Activated T-helper 1 cell treated with Interleukin-2 at 50 U/mL for 16 hours (primary cell): Measurements from ENCODE around the gene ABCG1.

ENCODE experiments used
- DNase-seq: peaks from one replicate; pipeline ENCODE4 v3.0.0-alpha.2; 2020; ENCODE audit warnings: low read depth

ABCG1 gene

GRCh38 chr21:42306366-42307035 lies 87.6 kb downstream of the ABCG1 start:
- DNase-seq = no peak

GRCh38 chr21:42307106-42307505 lies 88.2 kb downstream of the ABCG1 start:
- DNase-seq = no peak

GRCh38 chr21:42308161-42308913 lies 89.4 kb downstream of the ABCG1 start:
- DNase-seq = no peak

GRCh38 chr21:42308914-42309752 lies 90.2 kb downstream of the ABCG1 start:
- no peak for DNase-seq

- peak; percentile 47 for DNase-seq
Observed at GRCh38 chr21:42309753-42310213, 90.8 kb downstream of the ABCG1 start.

GRCh38 chr21:42310411-42311001 lies 91.6 kb downstream of the ABCG1 start:
- DNase-seq = no peak

GRCh38 chr21:42311160-42311559 lies 92.2 kb downstream of the ABCG1 start:
- DNase-seq = no peak

- no peak for DNase-seq
Observed at GRCh38 chr21:42311816-42312625, 93.1 kb downstream of the ABCG1 start.

GRCh38 chr21:42312626-42313104 lies 93.7 kb downstream of the ABCG1 start:
- no peak for DNase-seq

GRCh38 chr21:42313501-42313969 lies 94.6 kb downstream of the ABCG1 start:
- no peak for DNase-seq

- DNase-seq = no peak
Observed at GRCh38 chr21:42314616-42315295, 95.8 kb downstream of the ABCG1 start.

- DNase-seq = no peak
Observed at GRCh38 chr21:42315296-42315891, 96.5 kb downstream of the ABCG1 start, which contains the start of gene TFF3. TFF3 (minus strand) TSS chr21:42315409; CDS start chr21:42315374, 35 bp downstream.

GRCh38 chr21:42316891-42317290 lies 98.0 kb downstream of the ABCG1 start:
- no peak for DNase-seq

- DNase-seq = no peak
Observed at GRCh38 chr21:42317341-42317741, 98.4 kb downstream of the ABCG1 start.

- no peak for DNase-seq
Observed at GRCh38 chr21:42317826-42318746, 99.1 kb downstream of the ABCG1 start.

GRCh38 chr21:42319376-42319775 lies 100.4 kb downstream of the ABCG1 start:
- DNase-seq = no peak

- DNase-seq = no peak
Observed at GRCh38 chr21:42319851-42320572, 101.1 kb downstream of the ABCG1 start.

- DNase-seq = no peak
Observed at GRCh38 chr21:42320791-42321190, 101.9 kb downstream of the ABCG1 start.
